ENCODE results near the gene TMSB10.
"Not testable (repeated sequence)": the region's sequence is repeated elsewhere in the genome, so short reads cannot be mapped to it uniquely, and the experiment has no call there.

TMSB10 gene

GRCh38 chr2:84940831-84941412 is 35.5 kb downstream of the TMSB10 start:
- DNase-seq = no peak

- DNase-seq = no peak
These were observed 36.7 kb downstream of the TMSB10 start for GRCh38 chr2:84942166-84942565.

- no peak for DNase-seq
These were observed 37.5 kb downstream of the TMSB10 start for GRCh38 chr2:84942964-84943421.

GRCh38 chr2:84944295-84944909 is 38.9 kb downstream of the TMSB10 start:
- no peak for DNase-seq

- DNase-seq = not testable (repeated sequence)
These were observed 40.4 kb downstream of the TMSB10 start for GRCh38 chr2:84945838-84946203.

- no peak for DNase-seq
These were observed 41.0 kb downstream of the TMSB10 start for GRCh38 chr2:84946204-84947009.

GRCh38 chr2:84947010-84947593 is 41.6 kb downstream of the TMSB10 start:
- DNase-seq = no peak

- no peak for DNase-seq
These were observed 48.1 kb downstream of the TMSB10 start for GRCh38 chr2:84953535-84953934.

GRCh38 chr2:84954329-84954728 is 48.9 kb downstream of the TMSB10 start:
- no peak for DNase-seq

Measured in DMS79 treated with DMSO at 0.1 percent for 48 hours (cell line).